Neural crest cell (in vitro differentiated cells): ENCODE data around the gene RASSF1. TPM values are rescaled to one million over a fixed set of nuclear protein-coding genes. Genes with fewer than 3 reads are reported as not detected.

Experiments
- DNase-seq: peaks from one replicate; pipeline ENCODE4 v3.0.0; 2021; ENCODE audit warnings: low read depth, mixed read lengths, low spot score
- H3K27ac Mint-ChIP-seq: one replicate; pipeline ENCODE4 v1.8.0; 2021; ENCODE audit warnings: mild to moderate bottlenecking, mixed read lengths; ENCODE audit not compliant: unreplicated experiment
- H3K27me3 Mint-ChIP-seq: 2 replicates; pipeline ENCODE4 v1.8.0; 2021; ENCODE audit warnings: low read depth, mild to moderate bottlenecking, mixed read lengths
- H3K36me3 Mint-ChIP-seq: 2 replicates; pipeline ENCODE4 v1.8.0; 2021; ENCODE audit warnings: low read depth, mild to moderate bottlenecking, mixed read lengths
- H3K4me1 Mint-ChIP-seq: 2 replicates; pipeline ENCODE4 v1.8.0; 2021; ENCODE audit warnings: mixed read lengths
- H3K4me3 Mint-ChIP-seq: one replicate; pipeline ENCODE4 v1.8.0; 2021; ENCODE audit warnings: mild to moderate bottlenecking, mixed read lengths
- H3K9me3 Mint-ChIP-seq: 2 replicates; pipeline ENCODE4 v1.8.0; 2021; ENCODE audit warnings: mixed read lengths
- total RNA-seq: library from RNA; stranded (reverse); gene quantifications from 2 replicates; pipeline ENCODE4 v1.2.1, GENCODE V29; 2021
- TF ChIP-seq, protein P1 (sequence below): fragments of 200-600 bp; sonication (generic); conservative IDR thresholded peaks from 2 replicates; pipeline ENCODE4 v1.5.0; 2021; ENCODE audit warnings: antibody characterized with exemption, mild to moderate bottlenecking

The RASSF1 gene
- total RNA-seq, 1 donor from 2014 or later = 15.1 TPM

GRCh38 chr3:50292159-50293078 is 48.2 kb downstream of the RASSF1 start, which contains the start of gene IFRD2:
IFRD2 (minus strand) TSS chr3:50292429; CDS start chr3:50292274, 155 bp downstream.
- Mint-ChIP-seq H3K27me3 (no peaks in the 10 kb centered on the region), H3K36me3 (no peaks in the 10 kb centered on the region), H3K4me3 (peak within 1 kb of the TSS; percentile 85), H3K27ac (peak within 1 kb of the TSS; percentile 97), H3K4me1 (peaks cover 14% of the 10 kb centered on the region), H3K9me3 (no peaks in the 10 kb centered on the region)
- DNase-seq = peak; percentile 90
- TF ChIP-seq, protein P1, sequence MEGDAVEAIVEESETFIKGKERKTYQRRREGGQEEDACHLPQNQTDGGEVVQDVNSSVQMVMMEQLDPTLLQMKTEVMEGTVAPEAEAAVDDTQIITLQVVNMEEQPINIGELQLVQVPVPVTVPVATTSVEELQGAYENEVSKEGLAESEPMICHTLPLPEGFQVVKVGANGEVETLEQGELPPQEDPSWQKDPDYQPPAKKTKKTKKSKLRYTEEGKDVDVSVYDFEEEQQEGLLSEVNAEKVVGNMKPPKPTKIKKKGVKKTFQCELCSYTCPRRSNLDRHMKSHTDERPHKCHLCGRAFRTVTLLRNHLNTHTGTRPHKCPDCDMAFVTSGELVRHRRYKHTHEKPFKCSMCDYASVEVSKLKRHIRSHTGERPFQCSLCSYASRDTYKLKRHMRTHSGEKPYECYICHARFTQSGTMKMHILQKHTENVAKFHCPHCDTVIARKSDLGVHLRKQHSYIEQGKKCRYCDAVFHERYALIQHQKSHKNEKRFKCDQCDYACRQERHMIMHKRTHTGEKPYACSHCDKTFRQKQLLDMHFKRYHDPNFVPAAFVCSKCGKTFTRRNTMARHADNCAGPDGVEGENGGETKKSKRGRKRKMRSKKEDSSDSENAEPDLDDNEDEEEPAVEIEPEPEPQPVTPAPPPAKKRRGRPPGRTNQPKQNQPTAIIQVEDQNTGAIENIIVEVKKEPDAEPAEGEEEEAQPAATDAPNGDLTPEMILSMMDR = no peak

- H3K4me3 Mint-ChIP-seq = peak overlapping the region; percentile 78
These were observed 50.4 kb downstream of the RASSF1 start for GRCh38 chr3:50290161-50290641.

DNA sequence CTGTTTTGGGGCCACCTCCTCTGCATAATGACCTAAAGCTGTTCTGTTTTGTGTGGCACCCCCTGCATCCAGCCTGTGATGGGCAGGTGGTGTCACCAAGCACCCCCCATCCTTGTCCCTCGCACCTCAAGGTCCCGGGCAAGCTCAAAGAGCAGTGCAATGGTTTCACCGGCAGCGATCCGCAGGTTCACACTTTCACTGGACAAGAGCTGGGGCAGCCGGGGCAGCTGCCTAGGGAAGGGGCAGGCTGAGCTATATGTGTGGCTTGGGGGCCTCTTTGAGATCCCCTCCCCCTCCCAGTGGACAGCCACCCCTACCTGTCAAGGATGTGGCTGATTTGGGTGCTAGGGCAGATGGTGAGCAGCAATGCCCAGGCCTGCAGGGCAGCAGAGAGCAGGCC is 51.5 kb downstream of the RASSF1 start:
- DNase-seq = no peak
- no peak overlapping the region for H3K27ac Mint-ChIP-seq
- no peaks in the 10 kb centered on the region for H3K36me3 Mint-ChIP-seq
- peaks cover 14% of the 10 kb centered on the region for H3K4me1 Mint-ChIP-seq
- no peaks in the 10 kb centered on the region for H3K9me3 Mint-ChIP-seq
- no peaks in the 10 kb centered on the region for H3K27me3 Mint-ChIP-seq
- TF ChIP-seq, protein P1 = no peak
- H3K4me3 Mint-ChIP-seq = peak overlapping the region; percentile 78

More at GRCh38 chr3:50290161-50290641, 50.4 kb downstream of the RASSF1 start:
- Mint-ChIP-seq H3K9me3 (no peaks in the 10 kb centered on the region), H3K27ac (no peak overlapping the region), H3K27me3 (no peaks in the 10 kb centered on the region), H3K36me3 (no peaks in the 10 kb centered on the region), H3K4me1 (peaks cover 14% of the 10 kb centered on the region)
- TF ChIP-seq, protein P1 = no peak
- DNase-seq = no peak

- Mint-ChIP-seq H3K9me3 (no peaks in the 10 kb centered on the region), H3K4me1 (peaks cover 14% of the 10 kb centered on the region), H3K4me3 (peak overlapping the region; percentile 78), H3K27ac (no peak overlapping the region), H3K36me3 (no peaks in the 10 kb centered on the region), H3K27me3 (no peaks in the 10 kb centered on the region)
- TF ChIP-seq, protein P1 = no peak
- DNase-seq = no peak
These were observed 52.1 kb downstream of the RASSF1 start for GRCh38 chr3:50288387-50289007.

DNA sequence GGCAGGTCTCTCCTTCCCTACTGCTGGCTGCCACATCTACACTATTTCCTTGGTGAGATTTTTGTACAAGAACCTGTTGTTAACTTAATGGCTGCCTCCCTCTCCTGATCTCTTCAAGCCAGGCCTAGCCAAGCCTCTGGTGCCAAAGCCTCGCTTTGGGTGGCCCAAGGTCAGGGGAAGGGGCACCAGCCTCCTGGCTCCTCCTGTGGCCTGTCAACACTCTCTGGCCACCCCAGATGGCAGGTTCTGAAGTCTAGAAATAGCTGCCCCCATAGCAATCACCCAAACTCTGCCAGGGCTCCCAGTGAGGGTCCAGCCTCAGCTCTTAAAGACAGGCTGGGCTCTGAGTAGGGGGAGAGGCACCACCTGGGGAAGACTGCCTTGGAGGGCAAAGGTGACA is 53.4 kb downstream of the RASSF1 start:
- H3K9me3 Mint-ChIP-seq = no peaks in the 10 kb centered on the region
- H3K27me3 Mint-ChIP-seq = no peaks in the 10 kb centered on the region
- TF ChIP-seq, protein P1 = no peak
- peaks cover 7% of the 10 kb centered on the region for H3K4me1 Mint-ChIP-seq
- no peak overlapping the region for H3K27ac Mint-ChIP-seq
- H3K4me3 Mint-ChIP-seq = peak overlapping the region; percentile 59
- H3K36me3 Mint-ChIP-seq = no peaks in the 10 kb centered on the region
- DNase-seq = no peak
